Nephron (organoid): Measurements from ENCODE around the gene BRD2.

ENCODE experiments used
- H3K27ac Mint-ChIP-seq, 3 experiments: 2 replicates each; pipeline ENCODE4 v1.8.0; 2020; ENCODE audit warnings: mixed read lengths in 3 of 3, mild to moderate bottlenecking in 2 of 3, moderate library complexity in 1 of 3
- H3K27me3 Mint-ChIP-seq: 2 replicates; pipeline ENCODE4 v1.8.0; 2021; ENCODE audit warnings: low read depth, mild to moderate bottlenecking, moderate library complexity, mixed read lengths
- H3K36me3 Mint-ChIP-seq: 2 replicates; pipeline ENCODE4 v1.8.0; 2020; ENCODE audit warnings: low read depth, mixed read lengths
- H3K4me1 Mint-ChIP-seq: 2 replicates; pipeline ENCODE4 v1.8.0; 2020; ENCODE audit warnings: mixed read lengths
- H3K4me3 Mint-ChIP-seq, 3 experiments: 2 replicates each; pipeline ENCODE4 v1.8.0; 2020; ENCODE audit warnings: mild to moderate bottlenecking in 3 of 3, mixed read lengths in 3 of 3, moderate library complexity in 2 of 3
- H3K9me3 Mint-ChIP-seq: 2 replicates; pipeline ENCODE4 v1.8.0; 2020; ENCODE audit warnings: mixed read lengths
- CTCF ChIP-seq, 3 experiments: fragments of 200-600 bp; sonication (generic); IDR thresholded peaks; one replicate each; pipeline ENCODE4 v1.5.0; 2021; ENCODE audit warnings: antibody characterized with exemption in 3 of 3; ENCODE audit not compliant: unreplicated experiment in 3 of 3

The BRD2 gene

GRCh38 chr6:33029328-33030184, 61.2 kb downstream of the BRD2 start:
- Mint-ChIP-seq H3K4me1 (no peaks in the 10 kb centered on the region), H3K4me3 (no peak overlapping the region), H3K27me3 (peaks cover 23% of the 10 kb centered on the region), H3K27ac (no peak overlapping the region), H3K36me3 (no peaks in the 10 kb centered on the region), H3K9me3 (no peaks in the 10 kb centered on the region)
- no peak for TF ChIP-seq CTCF (IDR thresholded peaks at IDR 0.05; ENCODE audit: unreplicated experiment in 3 of 3)

DNA sequence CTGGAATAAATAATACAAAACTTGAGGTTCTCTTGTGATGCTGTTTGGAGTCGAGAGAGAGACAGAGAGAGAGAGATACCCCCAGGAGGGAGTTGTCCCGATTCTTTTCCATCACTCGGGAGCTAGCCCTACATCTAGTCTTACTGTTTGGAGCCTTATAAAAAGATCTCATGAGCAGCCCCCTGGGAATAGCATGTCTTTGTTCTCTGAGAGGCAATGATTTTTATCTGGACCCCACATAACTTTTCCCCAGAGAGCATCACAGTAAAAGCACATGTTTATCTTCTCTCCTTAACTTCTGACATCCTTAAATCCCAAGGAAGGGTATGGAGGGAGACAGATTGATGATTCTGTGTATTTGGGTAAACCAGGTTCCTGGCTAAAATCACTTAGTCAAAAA, 61.9 kb downstream of the BRD2 start:
- Mint-ChIP-seq H3K36me3 (no peaks in the 10 kb centered on the region), H3K27me3 (peaks cover 28% of the 10 kb centered on the region), H3K27ac (no peak overlapping the region), H3K4me3 (no peak overlapping the region), H3K4me1 (no peaks in the 10 kb centered on the region), H3K9me3 (peaks cover 3% of the 10 kb centered on the region)
- TF ChIP-seq CTCF (IDR thresholded peaks at IDR 0.05; ENCODE audit: unreplicated experiment in 3 of 3), result no peak
